ENCODE measurements around the gene SRMS. TPM values are rescaled to one million over a fixed set of nuclear protein-coding genes. Genes with fewer than 3 reads are reported as not detected.

The SRMS gene
- total RNA-seq (1 to 10 TPM in 4 of 7 donors, under 1 TPM in 1, not detected in 2; 0.46 to 1.5 (median 1.2) TPM), polyA plus RNA-seq (under 1 TPM; 0.07 to 0.19 (median 0.12) TPM)
- long read RNA-seq, donor 1: 0 reads
- long read RNA-seq, donor 2: 0 reads

DNA sequence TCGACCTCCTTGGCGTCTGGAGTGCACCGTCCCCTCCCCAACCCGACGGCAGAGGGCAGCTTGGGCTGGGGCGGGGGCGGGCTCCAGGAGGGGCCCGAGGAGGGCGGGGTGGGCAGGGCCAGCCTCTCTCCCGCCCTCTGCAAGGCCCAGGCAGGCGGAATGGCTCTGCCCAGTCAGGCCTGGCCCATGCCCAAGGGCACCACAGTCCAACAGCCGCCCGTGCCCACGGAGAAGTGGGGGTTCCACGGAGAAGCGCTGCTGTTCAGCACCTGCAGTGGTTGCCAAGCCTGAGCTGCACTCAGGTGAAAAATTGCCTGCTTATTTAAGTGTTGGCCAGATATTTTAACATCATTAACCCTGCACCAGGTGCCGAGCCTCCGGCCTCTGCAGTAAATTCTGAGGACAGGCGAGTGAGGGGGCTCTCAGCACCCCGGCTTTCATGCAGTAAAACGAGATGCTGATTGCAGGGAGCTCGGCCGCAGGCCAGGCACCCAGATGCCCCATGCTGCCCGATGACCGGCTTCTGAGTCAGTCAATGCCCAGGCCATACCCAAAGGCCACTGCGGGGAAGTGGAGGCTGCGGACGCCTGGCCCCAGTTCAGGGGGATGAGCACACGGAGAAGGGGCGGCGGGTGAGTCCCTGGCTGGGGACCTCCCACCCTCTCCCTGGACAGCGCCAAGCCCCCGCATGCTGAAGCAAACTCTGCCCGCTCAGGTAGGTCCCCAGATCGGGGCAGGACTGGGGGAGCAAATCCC lies at the start of gene SRMS:
Gene SRMS (minus strand): TSS at position 25 of the 756 bp plus-strand sequence. CDS start 286 bp downstream, outside the sequence.
- no peak within 1 kb of the TSS for H3K27ac ChIP-seq
- H3K4me3 ChIP-seq: peak within 1 kb of the TSS in 1 of 8 donors; percentile 3
- DNase-seq: no peak
- no peaks in the 10 kb centered on the region for H3K9me3 ChIP-seq
- peaks cover 12 to 78% (median 47%) of the 10 kb centered on the region in 6 donors for H3K4me1 ChIP-seq
- H3K27me3 ChIP-seq (replicated peaks in 1 of 7): peaks cover 0 to 49% (median 4%) of the 10 kb centered on the region in 7 donors
- no peaks in the 10 kb centered on the region for H3K36me3 ChIP-seq
- intact Hi-C loops (cut with DNase I; ENCODE audit: low total_unique reads): no loop called here
- TF ChIP-seq CTCF (IDR thresholded peaks at IDR 0.05 in 8 of 11, conservative IDR thresholded peaks at IDR 0.05 in 3 of 11): no peak
- 56 to 76% (median 61%) methylated on average over 20 to 35 of the region's 35 CpGs for WGBS, 5 donors

DNA sequence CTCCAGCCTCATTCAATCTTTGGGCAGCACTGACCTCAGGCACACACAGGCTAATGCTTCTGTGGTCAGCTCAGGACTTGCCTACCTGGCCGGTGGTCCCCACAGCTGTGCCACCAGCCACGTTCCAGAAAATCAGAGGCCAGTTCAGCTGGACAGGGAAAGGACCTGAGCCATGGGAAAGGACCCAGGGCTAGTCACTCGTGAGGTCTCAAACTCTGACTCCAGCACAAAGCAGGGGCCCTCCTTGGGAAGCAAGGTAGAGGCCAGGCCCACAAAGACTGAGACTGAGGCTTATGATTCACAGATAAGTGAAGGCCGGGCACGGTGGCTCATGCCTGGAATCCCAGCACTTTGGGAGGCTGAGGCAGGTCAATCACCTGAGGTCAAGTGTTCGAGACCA lies 48.9 kb upstream of the SRMS start:
- H3K4me3 ChIP-seq: no peak overlapping the region
- H3K27me3 ChIP-seq (replicated peaks in 1 of 7): no peaks in the 10 kb centered on the region
- intact Hi-C loops (cut with DNase I; ENCODE audit: low total_unique reads): no loop called here
- H3K9me3 ChIP-seq: no peaks in the 10 kb centered on the region
- peaks cover 0 to 100% (median 80%) of the 10 kb centered on the region in 6 donors for H3K36me3 ChIP-seq
- WGBS, 5 donors: 89 to 97% (median 94%) methylated on average over 6 of the region's 6 CpGs
- no peak for TF ChIP-seq CTCF (IDR thresholded peaks at IDR 0.05 in 8 of 11, conservative IDR thresholded peaks at IDR 0.05 in 3 of 11)
- TF ChIP-seq POLR2A (IDR thresholded peaks at IDR 0.05): no peak
- TF ChIP-seq POLR2AphosphoS5 (IDR thresholded peaks at IDR 0.05): no peak
- no peak for DNase-seq
- H3K27ac ChIP-seq: no peak overlapping the region
- H3K4me1 ChIP-seq: no peaks in the 10 kb centered on the region

- DNase-seq: no peak
- intact Hi-C loops (cut with DNase I; ENCODE audit: low total_unique reads): no loop called here
- no peak overlapping the region for H3K27ac ChIP-seq
- H3K36me3 ChIP-seq: peaks cover 0 to 100% (median 80%) of the 10 kb centered on the region in 6 donors
- TF ChIP-seq POLR2AphosphoS5 (IDR thresholded peaks at IDR 0.05) (peak in 1 of 3 donors; percentile 37), POLR2A (IDR thresholded peaks at IDR 0.05) (no peak)
- no peaks in the 10 kb centered on the region for H3K4me1 ChIP-seq
- no peaks in the 10 kb centered on the region for H3K9me3 ChIP-seq
- no peak overlapping the region for H3K4me3 ChIP-seq
- no peaks in the 10 kb centered on the region for H3K27me3 ChIP-seq (replicated peaks in 1 of 7)
- 92 to 98% (median 93%) methylated on average over 19 to 30 of the region's 30 CpGs for WGBS, 5 donors
Measured at GRCh38 chr20:63595416-63596127, 48.0 kb upstream of the SRMS start.

GRCh38 chr20:63594043-63594561 lies 46.6 kb upstream of the SRMS start:
- Histone ChIP-seq H3K4me1 (no peaks in the 10 kb centered on the region), H3K27me3 (replicated peaks in 1 of 7) (no peaks in the 10 kb centered on the region), H3K36me3 (peaks cover 0 to 100% (median 82%) of the 10 kb centered on the region in 6 donors), H3K27ac (no peak overlapping the region), H3K9me3 (no peaks in the 10 kb centered on the region), H3K4me3 (no peak overlapping the region)
- intact Hi-C loops (cut with DNase I; ENCODE audit: low total_unique reads): no loop called here
- DNase-seq: no peak
- 84 to 94% (median 87%) methylated on average over 10 of the region's 10 CpGs for WGBS, 5 donors
- no peak for TF ChIP-seq CTCF (IDR thresholded peaks at IDR 0.05 in 8 of 11, conservative IDR thresholded peaks at IDR 0.05 in 3 of 11)
- no peak for TF ChIP-seq POLR2AphosphoS5 (IDR thresholded peaks at IDR 0.05)
- no peak for TF ChIP-seq POLR2A (IDR thresholded peaks at IDR 0.05)

Data from spleen (tissue), 13 donors.